Astrocyte (in vitro differentiated cells and primary cell): Measurements from ENCODE around the gene CHCHD6. TPM values are rescaled to one million over a fixed set of nuclear protein-coding genes. Genes with fewer than 3 reads are reported as not detected.

Experiments
- DNase-seq: peaks from one replicate; pipeline ENCODE4 v3.0.0-alpha.2; 2010; ENCODE audit warnings: low read depth
- FAIRE-seq: peaks from 2 replicates; lab custom pipeline; 2011; peaks lifted over from hg19 to GRCh38; lab: Jason Lieb, UNC
- H2AFZ ChIP-seq: 2 replicates; pipeline ENCODE4 v1.6.0; 2012; ENCODE audit warnings: low read depth, low read length, inconsistent platforms
- H3K27ac ChIP-seq: 2 replicates; pipeline ENCODE4 v1.5.1; 2011; ENCODE audit warnings: low read depth, low read length, inconsistent platforms
- H3K27me3 ChIP-seq: 2 replicates; pipeline ENCODE4 v1.6.0; 2011; ENCODE audit warnings: low read length, inconsistent platforms; ENCODE audit not compliant: insufficient read depth
- H3K36me3 ChIP-seq: 2 replicates; pipeline ENCODE4 v1.5.1; 2011; ENCODE audit warnings: low read length, inconsistent platforms; ENCODE audit not compliant: insufficient read depth
- H3K4me1 ChIP-seq: 2 replicates; pipeline ENCODE4 v1.5.1; 2011; ENCODE audit warnings: low read length, inconsistent platforms; ENCODE audit not compliant: insufficient read depth
- H3K4me2 ChIP-seq: 2 replicates; pipeline ENCODE4 v1.6.0; 2012; ENCODE audit warnings: low read length, inconsistent platforms
- H3K4me3 ChIP-seq: 2 replicates; pipeline ENCODE4 v1.5.1; 2011; ENCODE audit warnings: low read depth, mild to moderate bottlenecking, low read length, inconsistent platforms; ENCODE audit not compliant: insufficient read depth
- H3K79me2 ChIP-seq: 2 replicates; pipeline ENCODE4 v1.6.0; 2012; ENCODE audit warnings: mild to moderate bottlenecking, low read length, inconsistent platforms; ENCODE audit not compliant: insufficient read depth
- H3K9ac ChIP-seq: 2 replicates; pipeline ENCODE4 v1.6.0; 2012; ENCODE audit warnings: mild to moderate bottlenecking, low read length, inconsistent platforms
- H3K9me3 ChIP-seq: 2 replicates; pipeline ENCODE4 v1.5.1; 2012; ENCODE audit warnings: low read depth, mild to moderate bottlenecking, low read length, inconsistent platforms; ENCODE audit not compliant: insufficient read depth
- H4K20me1 ChIP-seq: 2 replicates; pipeline ENCODE4 v1.6.0; 2012; ENCODE audit warnings: low read length, inconsistent platforms; ENCODE audit not compliant: insufficient read depth
- H3K27ac Mint-ChIP-seq: one replicate; pipeline ENCODE4 v1.8.0; 2021; ENCODE audit warnings: mild to moderate bottlenecking, mixed read lengths; ENCODE audit not compliant: unreplicated experiment
- H3K27me3 Mint-ChIP-seq: one replicate; pipeline ENCODE4 v1.8.0; 2021; ENCODE audit warnings: low read depth, mixed read lengths; ENCODE audit not compliant: unreplicated experiment
- H3K36me3 Mint-ChIP-seq: one replicate; pipeline ENCODE4 v1.8.0; 2021; ENCODE audit warnings: low read depth, mixed read lengths; ENCODE audit not compliant: unreplicated experiment
- H3K4me1 Mint-ChIP-seq: one replicate; pipeline ENCODE4 v1.8.0; 2021; ENCODE audit warnings: low read depth, mixed read lengths; ENCODE audit not compliant: unreplicated experiment
- H3K4me3 Mint-ChIP-seq: one replicate; pipeline ENCODE4 v1.8.0; 2021; ENCODE audit warnings: mild to moderate bottlenecking, moderate library complexity, mixed read lengths; ENCODE audit not compliant: unreplicated experiment
- H3K9me3 Mint-ChIP-seq: one replicate; pipeline ENCODE4 v1.8.0; 2021; ENCODE audit warnings: mild to moderate bottlenecking, mixed read lengths; ENCODE audit not compliant: unreplicated experiment
- EZH2 ChIP-seq: IDR thresholded peaks from 2 replicates; pipeline ENCODE4 v1.6.1; 2012; ENCODE audit warnings: mild to moderate bottlenecking, low read length, inconsistent platforms; ENCODE audit not compliant: insufficient read depth
- total RNA-seq: library from RNA; stranded (reverse); gene quantifications from 2 replicates; pipeline ENCODE4 v1.2.1, GENCODE V29; 2021
- TF ChIP-seq, protein P1 (sequence below): IDR thresholded peaks from 2 replicates; pipeline ENCODE4 v1.5.1; 2011; ENCODE audit warnings: low read depth, mild to moderate bottlenecking, inconsistent platforms, low read length, moderate library complexity; ENCODE audit not compliant: insufficient read depth

CHCHD6 gene
- total RNA-seq, 1 donor from 2014 or later, result 21.1 TPM

- H3K9me3 ChIP-seq, result no peaks in the 10 kb centered on the region
- FAIRE-seq (no peak), DNase-seq (no peak)
- H3K36me3 ChIP-seq, result no peaks in the 10 kb centered on the region
- no peak overlapping the region for H3K27ac ChIP-seq
- no peaks in the 10 kb centered on the region for H3K9me3 Mint-ChIP-seq
- no peak overlapping the region for H3K4me3 ChIP-seq
- no peak overlapping the region for H3K4me2 ChIP-seq
- H3K27me3 Mint-ChIP-seq, result no peaks in the 10 kb centered on the region
- H3K36me3 Mint-ChIP-seq, result no peaks in the 10 kb centered on the region
- H3K4me3 Mint-ChIP-seq, result no peak overlapping the region
- peaks cover 36% of the 10 kb centered on the region for H3K4me1 Mint-ChIP-seq
- no peaks in the 10 kb centered on the region for H3K27me3 ChIP-seq
- H3K4me1 ChIP-seq, result peaks cover 19% of the 10 kb centered on the region
- H3K27ac Mint-ChIP-seq, result no peak overlapping the region
- TF ChIP-seq, protein P1, sequence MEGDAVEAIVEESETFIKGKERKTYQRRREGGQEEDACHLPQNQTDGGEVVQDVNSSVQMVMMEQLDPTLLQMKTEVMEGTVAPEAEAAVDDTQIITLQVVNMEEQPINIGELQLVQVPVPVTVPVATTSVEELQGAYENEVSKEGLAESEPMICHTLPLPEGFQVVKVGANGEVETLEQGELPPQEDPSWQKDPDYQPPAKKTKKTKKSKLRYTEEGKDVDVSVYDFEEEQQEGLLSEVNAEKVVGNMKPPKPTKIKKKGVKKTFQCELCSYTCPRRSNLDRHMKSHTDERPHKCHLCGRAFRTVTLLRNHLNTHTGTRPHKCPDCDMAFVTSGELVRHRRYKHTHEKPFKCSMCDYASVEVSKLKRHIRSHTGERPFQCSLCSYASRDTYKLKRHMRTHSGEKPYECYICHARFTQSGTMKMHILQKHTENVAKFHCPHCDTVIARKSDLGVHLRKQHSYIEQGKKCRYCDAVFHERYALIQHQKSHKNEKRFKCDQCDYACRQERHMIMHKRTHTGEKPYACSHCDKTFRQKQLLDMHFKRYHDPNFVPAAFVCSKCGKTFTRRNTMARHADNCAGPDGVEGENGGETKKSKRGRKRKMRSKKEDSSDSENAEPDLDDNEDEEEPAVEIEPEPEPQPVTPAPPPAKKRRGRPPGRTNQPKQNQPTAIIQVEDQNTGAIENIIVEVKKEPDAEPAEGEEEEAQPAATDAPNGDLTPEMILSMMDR, result no peak
- TF ChIP-seq EZH2, result no peak
- no peak overlapping the region for H2AFZ ChIP-seq
- no peak overlapping the region for H3K9ac ChIP-seq
- no peaks in the 10 kb centered on the region for H4K20me1 ChIP-seq
- no peaks in the 10 kb centered on the region for H3K79me2 ChIP-seq
Measured at GRCh38 chr3:126935756-126936509, 231.9 kb downstream of the CHCHD6 start.

- Mint-ChIP-seq H3K4me1 (peaks cover 39% of the 10 kb centered on the region), H3K27me3 (no peaks in the 10 kb centered on the region), H3K9me3 (no peaks in the 10 kb centered on the region), H3K36me3 (no peaks in the 10 kb centered on the region), H3K4me3 (no peak overlapping the region), H3K27ac (no peak overlapping the region)
- H3K4me2 ChIP-seq, result no peak overlapping the region
- H3K4me1 ChIP-seq, result peaks cover 16% of the 10 kb centered on the region
- no peaks in the 10 kb centered on the region for H3K79me2 ChIP-seq
- no peak overlapping the region for H3K4me3 ChIP-seq
- DNase-seq (no peak), FAIRE-seq (no peak)
- no peaks in the 10 kb centered on the region for H3K9me3 ChIP-seq
- no peaks in the 10 kb centered on the region for H3K27me3 ChIP-seq
- H4K20me1 ChIP-seq, result no peaks in the 10 kb centered on the region
- H3K36me3 ChIP-seq, result no peaks in the 10 kb centered on the region
- no peak overlapping the region for H3K9ac ChIP-seq
- no peak overlapping the region for H2AFZ ChIP-seq
- H3K27ac ChIP-seq, result no peak overlapping the region
- TF ChIP-seq, protein P1, result no peak
- TF ChIP-seq EZH2, result no peak
Measured at GRCh38 chr3:126936853-126937425, 232.9 kb downstream of the CHCHD6 start.

GRCh38 chr3:126937533-126937932, 233.5 kb downstream of the CHCHD6 start:
- Histone ChIP-seq H3K9ac (no peak overlapping the region), H3K79me2 (no peaks in the 10 kb centered on the region), H3K4me3 (no peak overlapping the region), H3K4me2 (no peak overlapping the region), H3K27me3 (no peaks in the 10 kb centered on the region), H4K20me1 (no peaks in the 10 kb centered on the region), H2AFZ (no peak overlapping the region), H3K9me3 (no peaks in the 10 kb centered on the region), H3K36me3 (no peaks in the 10 kb centered on the region), H3K27ac (no peak overlapping the region), H3K4me1 (peaks cover 10% of the 10 kb centered on the region)
- Mint-ChIP-seq H3K27me3 (no peaks in the 10 kb centered on the region), H3K27ac (no peak overlapping the region), H3K9me3 (no peaks in the 10 kb centered on the region), H3K4me3 (no peak overlapping the region), H3K36me3 (no peaks in the 10 kb centered on the region), H3K4me1 (peaks cover 33% of the 10 kb centered on the region)
- FAIRE-seq (no peak), DNase-seq (no peak)
- TF ChIP-seq EZH2, result no peak
- TF ChIP-seq, protein P1, result no peak
